Kidney (tissue), 14 donors: Measurements from ENCODE around the gene PDLIM3. TPM values are rescaled to one million over a fixed set of nuclear protein-coding genes. Genes with fewer than 3 reads are reported as not detected.

Source experiments
- DNase-seq, 5 donors: peaks; one replicate each; pipeline ENCODE4 v3.0.0-alpha.2; 2013 to 2020
- FAIRE-seq: peaks from 2 replicates; lab custom pipeline; 2012; peaks lifted over from hg19 to GRCh38; lab: Jason Lieb, UNC
- H3K27ac ChIP-seq, 2 donors: one replicate each; pipeline ENCODE4 v1.7.0; 2013; ENCODE audit warnings: low read depth in 2 of 2, low read length in 2 of 2, inconsistent platforms in 1 of 2
- H3K27me3 ChIP-seq: one replicate; pipeline ENCODE4 v1.7.1; 2013; ENCODE audit warnings: low read length, inconsistent platforms; ENCODE audit not compliant: control insufficient read depth, insufficient read depth
- H3K36me3 ChIP-seq, 3 donors: one replicate each; pipeline versions ENCODE4 v1.7.0 to v1.7.1; 2013; ENCODE audit warnings: low read length in 3 of 3, control low read depth in 1 of 3, inconsistent platforms in 1 of 3; ENCODE audit not compliant: insufficient read depth in 3 of 3, control insufficient read depth in 2 of 3
- H3K4me1 ChIP-seq, 3 donors: one replicate each; pipeline versions ENCODE4 v1.7.0 to v1.7.1; 2013; ENCODE audit warnings: low read length in 3 of 3, inconsistent platforms in 1 of 3, low read depth in 1 of 3; ENCODE audit not compliant: control insufficient read depth in 2 of 3, insufficient read depth in 2 of 3
- H3K4me3 ChIP-seq, 3 donors: one replicate each; pipeline versions ENCODE4 v1.7.0 to v1.8.1; 2013; ENCODE audit warnings: low read length in 3 of 3, control low read depth in 1 of 3, inconsistent platforms in 1 of 3
- H3K9ac ChIP-seq, 3 donors: one replicate each; pipeline versions ENCODE4 v1.7.0 to v1.7.1; 2013; ENCODE audit warnings: low read length in 3 of 3, control low read depth in 1 of 3, inconsistent platforms in 1 of 3
- H3K9me3 ChIP-seq, 3 donors: one replicate each; pipeline versions ENCODE4 v1.7.0 to v1.7.1; 2013; ENCODE audit warnings: low read length in 3 of 3, control low read depth in 1 of 3, inconsistent platforms in 1 of 3; ENCODE audit not compliant: control insufficient read depth in 2 of 3, insufficient read depth in 1 of 3
- intact Hi-C: fragments of 100-400 bp; cut with DNase I; formaldehyde crosslinking; loops from one replicate; pipeline ENCODE4 v1.11.1; 2022
- polyA plus RNA-seq: library from polyadenylated mRNA; stranded (reverse); fragments of 350-450 nt; fragmentation: Illumina TruSeq; extraction: RNeasy Lipid Tissue Mini Kit (QIAGEN cat#74804); gene quantifications from one replicate; pipeline ENCODE4 v1.2.3, GENCODE V29; 2014; ENCODE audit warnings: low read depth, low replicate concordance; ENCODE audit not compliant: insufficient read depth
- total RNA-seq: library from RNA; stranded (reverse); fragmentation: NEBNext Ultra II Directional; extraction: Animal tissue kit (Norgen Biotek cat#: 25700); gene quantifications from one replicate; pipeline ENCODE4 v1.2.1, GENCODE V29; 2021
- TF ChIP-seq, protein P1 (sequence below): IDR thresholded peaks from 3 replicates; pipeline ENCODE4 v1.5.1; 2012; ENCODE audit warnings: mild to moderate bottlenecking, moderate library complexity, borderline replicate concordance; ENCODE audit not compliant: insufficient read depth; ENCODE audit errors: extremely low read depth
- donor health status: control.
- donor health status: control.
- donor health status: control.
- donor health status: control.
- donor health status: control.
- donor health status: DM: yes; HTN: yes; CAD: no.
- donor health status: Normal renal cell carcinoma (clear cell type).

Gene PDLIM3
- total and polyA plus RNA-seq, 2 donors from 2014 or later, result 10.8 to 19.6 TPM

GRCh38 chr4:185565696-185566095 is 30.4 kb upstream of the PDLIM3 start:
- intact Hi-C loops, result no loop called here
- FAIRE-seq (no peak), DNase-seq (no peak)
- H3K27ac ChIP-seq, result no peak overlapping the region
- no peak overlapping the region for H3K4me3 ChIP-seq
- peaks cover 0 to 3% (median 0%) of the 10 kb centered on the region in 3 donors for H3K4me1 ChIP-seq
- no peaks in the 10 kb centered on the region for H3K36me3 ChIP-seq
- no peaks in the 10 kb centered on the region for H3K27me3 ChIP-seq
- TF ChIP-seq, protein P1, sequence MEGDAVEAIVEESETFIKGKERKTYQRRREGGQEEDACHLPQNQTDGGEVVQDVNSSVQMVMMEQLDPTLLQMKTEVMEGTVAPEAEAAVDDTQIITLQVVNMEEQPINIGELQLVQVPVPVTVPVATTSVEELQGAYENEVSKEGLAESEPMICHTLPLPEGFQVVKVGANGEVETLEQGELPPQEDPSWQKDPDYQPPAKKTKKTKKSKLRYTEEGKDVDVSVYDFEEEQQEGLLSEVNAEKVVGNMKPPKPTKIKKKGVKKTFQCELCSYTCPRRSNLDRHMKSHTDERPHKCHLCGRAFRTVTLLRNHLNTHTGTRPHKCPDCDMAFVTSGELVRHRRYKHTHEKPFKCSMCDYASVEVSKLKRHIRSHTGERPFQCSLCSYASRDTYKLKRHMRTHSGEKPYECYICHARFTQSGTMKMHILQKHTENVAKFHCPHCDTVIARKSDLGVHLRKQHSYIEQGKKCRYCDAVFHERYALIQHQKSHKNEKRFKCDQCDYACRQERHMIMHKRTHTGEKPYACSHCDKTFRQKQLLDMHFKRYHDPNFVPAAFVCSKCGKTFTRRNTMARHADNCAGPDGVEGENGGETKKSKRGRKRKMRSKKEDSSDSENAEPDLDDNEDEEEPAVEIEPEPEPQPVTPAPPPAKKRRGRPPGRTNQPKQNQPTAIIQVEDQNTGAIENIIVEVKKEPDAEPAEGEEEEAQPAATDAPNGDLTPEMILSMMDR, result no peak
- H3K9me3 ChIP-seq, result no peaks in the 10 kb centered on the region
- H3K9ac ChIP-seq, result no peak overlapping the region

DNA sequence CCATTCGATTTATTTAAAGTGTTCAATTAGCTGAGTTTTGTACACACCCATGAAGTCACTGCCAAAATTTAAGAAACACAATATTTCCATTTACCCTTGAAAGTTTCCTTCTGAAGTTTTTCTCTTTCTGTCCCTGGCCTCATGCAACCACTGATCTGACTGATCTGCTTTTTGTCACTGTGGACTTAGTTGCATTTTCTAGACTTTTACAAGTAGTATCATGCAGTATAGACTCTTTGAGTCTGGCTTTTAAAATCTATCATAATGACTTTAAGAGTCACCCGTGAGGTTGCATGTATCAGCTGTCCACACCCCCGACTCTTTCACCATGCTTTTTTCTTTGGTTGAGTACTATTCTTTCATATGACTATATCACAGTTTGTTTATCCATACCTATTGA is 29.0 kb upstream of the PDLIM3 start:
- intact Hi-C loops, result no loop called here
- DNase-seq (no peak), FAIRE-seq (no peak)
- H3K27ac ChIP-seq, result no peak overlapping the region
- H3K9ac ChIP-seq, result no peak overlapping the region
- TF ChIP-seq, protein P1, result no peak
- H3K27me3 ChIP-seq, result no peaks in the 10 kb centered on the region
- H3K9me3 ChIP-seq, result no peaks in the 10 kb centered on the region
- H3K4me3 ChIP-seq, result no peak overlapping the region
- peaks cover 0 to 3% (median 0%) of the 10 kb centered on the region in 3 donors for H3K4me1 ChIP-seq
- H3K36me3 ChIP-seq, result no peaks in the 10 kb centered on the region

DNA sequence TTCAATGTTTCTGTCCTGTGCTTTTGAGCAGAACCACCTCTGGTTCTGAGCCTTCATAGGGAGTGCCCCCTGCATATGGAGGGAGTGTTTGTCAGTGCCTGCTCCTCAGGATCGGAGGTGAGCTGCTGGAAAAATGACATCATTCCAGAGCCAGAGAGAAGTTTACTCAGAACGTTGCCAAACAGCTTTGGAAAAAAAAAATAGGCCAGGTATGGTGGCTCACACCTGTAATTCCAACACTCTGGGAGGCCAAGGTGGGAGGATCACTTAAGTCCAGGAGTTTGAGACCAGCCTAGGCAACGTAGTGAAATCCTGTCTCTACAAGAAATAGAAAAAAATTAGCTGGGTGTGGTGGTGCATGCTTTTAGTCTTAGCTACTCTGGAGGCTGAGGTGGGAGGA is 27.2 kb upstream of the PDLIM3 start:
- TF ChIP-seq, protein P1, result no peak
- Histone ChIP-seq H3K36me3 (no peaks in the 10 kb centered on the region), H3K9me3 (no peaks in the 10 kb centered on the region), H3K9ac (no peak overlapping the region), H3K27ac (no peak overlapping the region), H3K4me1 (peaks cover 0 to 3% (median 0%) of the 10 kb centered on the region in 3 donors), H3K27me3 (no peaks in the 10 kb centered on the region), H3K4me3 (no peak overlapping the region)
- FAIRE-seq (no peak), DNase-seq (no peak)
- intact Hi-C loops, result no loop called here

- FAIRE-seq (no peak), DNase-seq (no peak)
- intact Hi-C loops, result no loop called here
- no peaks in the 10 kb centered on the region for H3K4me1 ChIP-seq
- H3K36me3 ChIP-seq, result no peaks in the 10 kb centered on the region
- no peaks in the 10 kb centered on the region for H3K27me3 ChIP-seq
- no peak overlapping the region for H3K27ac ChIP-seq
- no peak overlapping the region for H3K9ac ChIP-seq
- H3K9me3 ChIP-seq, result peaks cover 0 to 4% (median 0%) of the 10 kb centered on the region in 3 donors
- H3K4me3 ChIP-seq, result no peak overlapping the region
- TF ChIP-seq, protein P1, result no peak
Observed at GRCh38 chr4:185560316-185560715, 25.0 kb upstream of the PDLIM3 start.
